ENCODE results near the gene XRCC6.
A peak's percentile ranks its signal among the peaks of the same experiment; 100 is the strongest.
"Not testable (repeated sequence)": the region's sequence is repeated elsewhere in the genome, so short reads cannot be mapped to it uniquely, and the experiment has no call there.

The XRCC6 gene

DNA sequence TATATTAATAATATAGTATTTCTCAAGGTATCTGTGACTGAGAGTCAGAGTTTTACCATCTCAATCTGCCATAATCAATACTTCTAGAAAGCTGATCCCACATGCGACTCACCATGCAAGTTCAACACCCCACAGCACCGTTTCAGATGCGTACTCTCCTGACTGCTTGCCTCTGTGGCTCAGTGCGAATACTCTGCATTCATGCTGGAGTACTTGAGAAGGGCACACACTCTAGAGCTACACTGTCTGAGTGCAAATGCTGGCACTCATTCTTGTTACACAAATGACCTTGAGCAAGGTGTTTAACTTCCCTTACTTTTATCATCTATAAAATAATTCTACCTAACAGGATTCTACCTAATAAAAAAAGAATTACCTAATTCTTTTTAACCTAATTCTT is 55.0 kb downstream of the XRCC6 start:
- FAIRE-seq, result no peak

GRCh38 chr22:41681616-41682015 is 60.5 kb downstream of the XRCC6 start:
- FAIRE-seq (no peak), DNase-seq (ENCODE audit: extremely low spot score, insufficient read length, low read depth) (no peak)

More for the DNA sequence above, 55.0 kb downstream of the XRCC6 start:
- no peak for DNase-seq (ENCODE audit: extremely low spot score, insufficient read length, low read depth)

DNA sequence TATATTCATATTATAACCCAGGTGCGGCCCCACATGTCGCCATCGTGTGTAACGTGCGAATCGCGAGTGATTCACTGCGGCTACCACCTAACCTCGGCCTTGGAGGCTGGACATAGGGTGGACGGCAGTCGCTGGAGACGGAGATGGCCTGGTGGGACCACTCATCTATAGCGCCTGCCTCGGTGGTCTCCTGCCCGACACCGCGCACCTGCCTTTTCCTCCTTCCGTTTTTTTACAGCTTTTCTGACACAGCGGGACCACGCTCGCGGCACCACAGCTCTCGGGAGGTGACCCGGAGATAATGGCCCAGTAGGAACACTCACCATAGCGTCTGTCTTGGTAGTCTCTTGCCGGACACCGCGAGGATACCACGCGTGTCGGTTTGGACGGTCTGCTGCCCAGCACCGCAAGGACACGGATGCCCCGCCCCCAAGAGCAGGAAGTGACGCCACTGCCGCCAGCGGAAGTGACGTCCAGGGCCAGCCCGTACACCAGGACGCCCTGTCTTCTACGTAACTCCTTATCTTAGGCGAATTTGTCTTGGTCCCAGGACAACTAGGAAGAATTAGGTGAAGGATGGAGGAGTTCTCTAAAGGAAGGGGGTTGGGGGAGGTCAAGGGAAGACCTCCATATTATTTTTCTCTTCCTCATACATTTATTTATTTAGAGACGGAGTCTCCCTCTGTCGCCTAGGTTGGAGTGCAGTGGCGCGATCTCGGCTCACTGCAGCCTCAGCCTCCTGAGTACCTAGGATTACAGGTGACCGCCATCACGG is 61.1 kb downstream of the XRCC6 start:
- DNase-seq (ENCODE audit: extremely low spot score, insufficient read length, low read depth), result peak; percentile 67
- peak; percentile 85 for FAIRE-seq

DNA sequence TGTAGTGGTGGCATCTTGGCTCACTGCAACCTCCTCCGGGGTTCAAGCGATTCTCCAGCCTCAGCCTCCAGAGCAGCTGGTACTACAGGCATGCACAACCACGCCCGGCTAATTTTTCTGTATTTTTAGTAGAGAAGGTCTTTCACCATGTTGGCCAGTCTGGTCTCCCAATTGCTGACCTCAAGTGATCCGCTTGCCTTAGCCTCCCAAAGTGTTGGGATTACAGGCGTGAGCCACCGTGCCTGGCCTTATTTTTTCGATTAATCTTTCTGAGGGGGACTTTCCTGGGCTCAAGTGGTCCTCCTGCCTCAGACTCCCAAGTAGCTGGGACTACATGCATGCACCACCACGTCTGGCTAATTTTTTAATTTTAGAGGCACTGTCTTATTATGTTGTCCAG is 62.0 kb downstream of the XRCC6 start:
- no peak for FAIRE-seq
- DNase-seq (ENCODE audit: extremely low spot score, insufficient read length, low read depth), result no peak

GRCh38 chr22:41683616-41684015 is 62.5 kb downstream of the XRCC6 start:
- FAIRE-seq, result no peak
- no peak for DNase-seq (ENCODE audit: extremely low spot score, insufficient read length, low read depth)

DNA sequence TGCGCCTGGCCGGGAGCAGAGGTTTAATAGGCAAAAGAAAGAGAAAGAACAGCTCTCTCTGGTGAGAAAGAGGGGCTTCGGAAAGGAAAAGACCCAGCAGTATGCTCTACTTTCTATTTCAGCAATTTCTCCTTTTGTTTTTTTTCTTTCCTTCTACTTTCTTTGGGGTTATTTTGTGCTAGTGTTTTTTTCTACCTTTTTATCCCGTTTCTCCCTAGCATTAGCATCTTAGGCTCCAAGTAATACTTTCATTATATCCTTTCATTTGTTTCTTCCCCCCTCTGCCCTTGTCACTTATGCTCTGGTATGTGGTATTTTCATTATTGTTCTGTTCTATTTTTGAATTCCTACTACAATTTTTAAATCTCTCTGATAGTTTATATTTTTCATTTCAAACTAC is 63.1 kb downstream of the XRCC6 start:
- no peak for FAIRE-seq

DNA sequence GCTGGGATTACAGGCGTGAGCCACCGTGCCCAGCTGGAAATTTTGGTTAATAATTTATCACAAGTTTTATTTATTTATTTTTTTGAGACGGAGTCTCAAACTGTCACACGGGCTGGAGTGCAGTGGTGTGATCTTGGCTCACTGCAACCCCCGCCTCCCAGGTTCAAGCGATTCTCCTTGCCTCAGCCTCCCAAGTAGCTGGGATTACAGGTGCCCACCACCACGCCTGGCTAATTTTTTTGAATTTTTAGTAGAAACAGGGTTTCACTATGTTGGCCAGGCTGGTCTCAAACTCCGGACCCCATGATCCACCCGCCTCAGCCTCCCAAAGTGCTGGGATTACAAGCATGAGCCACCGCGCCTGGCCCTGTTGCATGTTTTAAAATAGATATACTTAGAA is 65.8 kb downstream of the XRCC6 start:
- not testable (repeated sequence) for FAIRE-seq; DNase-seq (ENCODE audit: extremely low spot score, insufficient read length, low read depth)

More for the DNA sequence above, 63.1 kb downstream of the XRCC6 start:
- DNase-seq (ENCODE audit: extremely low spot score, insufficient read length, low read depth), result no peak

GRCh38 chr22:41687901-41688364 is 66.8 kb downstream of the XRCC6 start:
- DNase-seq (ENCODE audit: extremely low spot score, insufficient read length, low read depth), result no peak

GRCh38 chr22:41688365-41689211 is 67.5 kb downstream of the XRCC6 start, which contains the start of gene SNU13:
Gene SNU13 (minus strand): TSS chr22:41688867. CDS start chr22:41688796, 71 bp downstream.
- peak; percentile 97 for FAIRE-seq

More at GRCh38 chr22:41687901-41688364, 66.8 kb downstream of the XRCC6 start:
- peak; percentile 49 for FAIRE-seq

GRCh38 chr22:41690476-41690875 is 69.4 kb downstream of the XRCC6 start:
- no peak for FAIRE-seq
- DNase-seq (ENCODE audit: extremely low spot score, insufficient read length, low read depth), result no peak

More at GRCh38 chr22:41688365-41689211, 67.5 kb downstream of the XRCC6 start, which contains the start of gene SNU13:
- peak; percentile 92 for DNase-seq (ENCODE audit: extremely low spot score, insufficient read length, low read depth)

- FAIRE-seq, result no peak
These were observed 74.1 kb downstream of the XRCC6 start for GRCh38 chr22:41695211-41695610.

GRCh38 chr22:41696703-41697102 is 75.6 kb downstream of the XRCC6 start:
- DNase-seq (ENCODE audit: extremely low spot score, insufficient read length, low read depth) (no peak), FAIRE-seq (no peak)

More at GRCh38 chr22:41695211-41695610, 74.1 kb downstream of the XRCC6 start:
- no peak for DNase-seq (ENCODE audit: extremely low spot score, insufficient read length, low read depth)

- DNase-seq (ENCODE audit: extremely low spot score, insufficient read length, low read depth) (peak; percentile 78), FAIRE-seq (peak; percentile 93)
These were observed 76.2 kb downstream of the XRCC6 start for GRCh38 chr22:41697126-41697775.

DNA sequence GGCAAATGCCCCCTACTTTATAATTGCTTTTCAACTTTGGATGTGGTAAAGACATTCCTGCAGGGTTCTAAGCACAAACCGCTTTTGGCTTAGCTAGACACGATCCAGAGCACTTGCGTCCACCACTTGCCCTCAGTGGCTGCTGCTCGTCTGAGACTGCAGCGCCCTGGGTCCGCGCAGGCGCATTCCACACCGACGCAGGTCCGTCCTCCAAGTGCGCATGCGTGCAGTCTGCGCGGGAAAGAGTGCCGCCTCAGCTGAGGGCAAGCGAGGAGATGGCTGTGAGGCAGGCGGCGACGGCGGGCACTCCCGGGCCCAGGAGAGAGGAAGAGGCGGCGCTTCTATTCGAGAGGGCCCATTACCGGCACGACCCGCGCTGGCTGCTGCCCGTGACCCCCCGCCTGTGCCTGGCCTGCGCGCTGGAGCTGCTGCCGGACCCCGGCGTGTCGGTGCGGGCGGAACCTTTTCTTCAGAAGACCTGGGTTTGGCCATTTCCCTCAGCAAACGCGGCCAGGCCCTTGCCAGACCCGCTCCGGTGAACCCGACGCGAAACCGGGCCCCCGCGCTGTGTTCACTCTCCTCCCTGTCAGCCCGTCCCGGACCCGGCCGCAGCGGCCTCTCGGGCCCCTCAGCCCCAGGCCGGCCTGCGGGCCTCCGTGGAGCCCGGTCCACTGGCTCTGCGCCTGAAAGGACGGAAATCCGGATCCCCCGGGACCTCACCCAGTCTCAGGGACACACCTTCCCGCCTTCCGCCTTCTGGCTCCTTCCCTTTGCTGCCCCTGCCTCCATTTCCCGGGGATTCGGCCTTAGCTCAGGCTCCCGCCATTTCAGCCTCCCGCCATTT is 78.4 kb downstream of the XRCC6 start, which contains the start of gene MEI1:
TSS of gene MEI1 (plus strand) at position 240 of the 844 bp plus-strand sequence. CDS start at position 276, 36 bp downstream.
- peak; percentile 80 for FAIRE-seq
- peak; percentile 81 for DNase-seq (ENCODE audit: extremely low spot score, insufficient read length, low read depth)

GRCh38 chr22:41700108-41700364 is 78.9 kb downstream of the XRCC6 start:
- DNase-seq (ENCODE audit: extremely low spot score, insufficient read length, low read depth) (no peak), FAIRE-seq (no peak)

- no peak for DNase-seq (ENCODE audit: extremely low spot score, insufficient read length, low read depth)
- no peak for FAIRE-seq
These were observed 81.7 kb downstream of the XRCC6 start for GRCh38 chr22:41702763-41703162.

- DNase-seq (ENCODE audit: extremely low spot score, insufficient read length, low read depth) (no peak), FAIRE-seq (no peak)
These were observed 88.2 kb downstream of the XRCC6 start for GRCh38 chr22:41709341-41709740.

GRCh38 chr22:41713004-41713403 is 91.9 kb downstream of the XRCC6 start:
- no peak for DNase-seq (ENCODE audit: extremely low spot score, insufficient read length, low read depth)
- no peak for FAIRE-seq

Measured in GM18507 (cell line).